Kidney epithelial cell (primary cell): Measurements from ENCODE around the gene SORBS1. TPM values are rescaled to one million over a fixed set of nuclear protein-coding genes. Genes with fewer than 3 reads are reported as not detected.

Source experiments
- DNase-seq: peaks from one replicate; pipeline ENCODE4 v3.0.0-alpha.2; 2010; ENCODE audit warnings: low read depth
- H3K27me3 ChIP-seq: 2 replicates; pipeline ENCODE4 v1.6.0; 2011; ENCODE audit warnings: low read length; ENCODE audit not compliant: control insufficient read depth, insufficient read depth
- H3K36me3 ChIP-seq: 2 replicates; pipeline ENCODE4 v1.5.1; 2011; ENCODE audit warnings: low read length; ENCODE audit not compliant: control insufficient read depth, insufficient read depth
- H3K4me3 ChIP-seq: 2 replicates; pipeline ENCODE4 v1.5.1; 2011; ENCODE audit warnings: low read depth, mild to moderate bottlenecking, control low read depth, low read length
- total RNA-seq: library from RNA; depleted of rRNA; stranded (reverse); fragments of >200 nt; gene quantifications from 2 replicates; pipeline ENCODE4 v1.2.3, GENCODE V29; 2015
- TF ChIP-seq, protein P1 (sequence below): IDR thresholded peaks from 2 replicates; pipeline ENCODE4 v1.5.1; 2011; ENCODE audit warnings: mild to moderate bottlenecking, moderate library complexity, low read length, control low read depth, inconsistent platforms; ENCODE audit not compliant: insufficient read depth, poor library complexity, severe bottlenecking

The SORBS1 gene
- total RNA-seq, 1 donor from 2014 or later, result 4.9 TPM

DNA sequence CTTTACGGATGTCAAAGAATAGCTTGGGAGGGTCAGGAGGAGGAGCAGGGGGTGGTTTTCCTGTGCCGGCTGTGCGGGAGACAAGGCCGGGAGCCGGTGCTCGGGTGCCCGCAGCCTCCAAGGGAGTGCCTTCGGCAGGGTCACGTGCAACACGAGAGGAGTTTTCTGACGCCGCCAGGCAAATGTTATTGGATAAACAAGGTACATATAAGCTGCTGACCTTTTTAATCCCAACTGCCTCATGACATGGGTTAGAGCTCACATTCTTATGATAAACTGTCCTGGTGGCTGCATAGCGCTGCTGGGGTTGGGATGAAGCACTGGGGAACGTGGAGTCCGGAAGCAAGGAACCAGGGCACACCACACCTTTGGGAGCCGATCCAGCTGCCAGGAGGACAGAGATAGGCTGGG, 145.5 kb downstream of the SORBS1 start:
- TF ChIP-seq, protein P1, sequence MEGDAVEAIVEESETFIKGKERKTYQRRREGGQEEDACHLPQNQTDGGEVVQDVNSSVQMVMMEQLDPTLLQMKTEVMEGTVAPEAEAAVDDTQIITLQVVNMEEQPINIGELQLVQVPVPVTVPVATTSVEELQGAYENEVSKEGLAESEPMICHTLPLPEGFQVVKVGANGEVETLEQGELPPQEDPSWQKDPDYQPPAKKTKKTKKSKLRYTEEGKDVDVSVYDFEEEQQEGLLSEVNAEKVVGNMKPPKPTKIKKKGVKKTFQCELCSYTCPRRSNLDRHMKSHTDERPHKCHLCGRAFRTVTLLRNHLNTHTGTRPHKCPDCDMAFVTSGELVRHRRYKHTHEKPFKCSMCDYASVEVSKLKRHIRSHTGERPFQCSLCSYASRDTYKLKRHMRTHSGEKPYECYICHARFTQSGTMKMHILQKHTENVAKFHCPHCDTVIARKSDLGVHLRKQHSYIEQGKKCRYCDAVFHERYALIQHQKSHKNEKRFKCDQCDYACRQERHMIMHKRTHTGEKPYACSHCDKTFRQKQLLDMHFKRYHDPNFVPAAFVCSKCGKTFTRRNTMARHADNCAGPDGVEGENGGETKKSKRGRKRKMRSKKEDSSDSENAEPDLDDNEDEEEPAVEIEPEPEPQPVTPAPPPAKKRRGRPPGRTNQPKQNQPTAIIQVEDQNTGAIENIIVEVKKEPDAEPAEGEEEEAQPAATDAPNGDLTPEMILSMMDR, result no peak
- DNase-seq, result no peak
- Histone ChIP-seq H3K4me3 (no peak overlapping the region), H3K27me3 (no peaks in the 10 kb centered on the region), H3K36me3 (peaks cover 2% of the 10 kb centered on the region)

DNA sequence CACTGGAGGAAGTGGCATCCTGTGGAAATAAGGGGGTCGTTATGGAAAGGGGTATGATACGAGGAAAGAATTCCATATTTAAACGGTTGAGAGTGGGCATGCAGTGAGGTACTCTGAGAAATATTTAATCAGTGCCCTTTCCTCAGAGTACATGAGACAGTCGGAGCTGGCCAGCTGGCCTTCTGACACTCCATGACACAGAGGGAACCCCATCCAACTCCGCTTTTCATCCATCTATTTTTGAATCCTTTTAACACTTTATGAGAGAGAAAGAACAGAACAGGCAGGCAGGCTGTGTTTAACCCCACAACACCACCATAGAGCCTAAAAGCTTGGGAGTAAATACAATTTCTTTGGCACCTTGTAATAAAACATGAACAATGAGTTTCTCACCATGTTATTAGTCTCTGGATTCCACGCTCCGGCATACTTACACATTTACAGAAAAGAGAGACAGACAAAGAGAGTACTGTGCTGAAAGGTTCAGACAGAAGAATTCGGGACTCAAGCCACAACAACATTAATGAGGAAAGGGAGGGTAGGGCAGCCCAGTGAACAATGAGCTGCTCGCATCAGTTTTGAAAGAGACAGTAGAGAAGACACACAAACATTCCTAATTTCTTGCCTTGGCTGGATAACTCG, 146.2 kb downstream of the SORBS1 start:
- Histone ChIP-seq H3K4me3 (no peak overlapping the region), H3K27me3 (no peaks in the 10 kb centered on the region), H3K36me3 (peaks cover 2% of the 10 kb centered on the region)
- no peak for DNase-seq
- TF ChIP-seq, protein P1, result no peak

DNA sequence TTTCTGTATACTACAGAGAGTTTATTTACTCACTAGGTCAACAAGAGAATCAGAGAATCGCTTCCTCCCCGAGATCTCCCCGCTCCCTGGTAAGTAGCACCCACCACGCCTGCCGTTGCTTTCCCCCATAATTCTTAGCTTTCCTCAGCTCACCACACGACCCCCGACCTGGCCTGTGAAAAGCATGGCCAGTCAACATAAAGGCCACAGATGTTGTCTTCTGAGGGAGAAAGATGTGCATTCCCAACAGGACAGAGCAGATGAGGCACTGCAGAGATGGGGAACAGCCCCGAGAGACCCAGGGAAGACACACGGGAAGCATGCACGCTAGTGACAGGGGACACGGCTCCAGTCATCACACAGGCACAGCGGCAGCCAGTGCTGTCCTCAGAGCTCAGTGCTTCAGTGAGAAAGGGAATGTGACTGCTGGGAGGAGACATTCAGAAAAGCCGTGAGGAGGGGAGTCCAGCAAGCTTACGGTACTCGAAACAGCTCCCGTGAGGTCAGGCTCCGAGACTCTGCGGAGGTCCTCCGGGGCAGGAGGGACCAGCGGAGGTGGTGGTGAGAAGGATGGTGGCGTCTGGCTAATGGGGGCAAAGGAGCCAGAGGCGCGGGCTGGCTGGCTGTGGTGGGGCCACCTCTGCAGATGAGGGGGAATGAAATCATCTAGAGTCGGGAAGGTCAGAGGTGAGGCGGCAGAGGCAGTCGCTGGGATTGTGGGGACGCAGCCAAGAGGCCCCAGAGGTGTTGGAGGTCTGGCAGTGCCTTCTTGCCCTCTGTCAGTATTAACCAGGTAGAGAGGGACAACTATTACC, 146.9 kb downstream of the SORBS1 start:
- H3K27me3 ChIP-seq, result no peaks in the 10 kb centered on the region
- TF ChIP-seq, protein P1, result no peak
- peaks cover 2% of the 10 kb centered on the region for H3K36me3 ChIP-seq
- no peak for DNase-seq
- H3K4me3 ChIP-seq, result no peak overlapping the region

DNA sequence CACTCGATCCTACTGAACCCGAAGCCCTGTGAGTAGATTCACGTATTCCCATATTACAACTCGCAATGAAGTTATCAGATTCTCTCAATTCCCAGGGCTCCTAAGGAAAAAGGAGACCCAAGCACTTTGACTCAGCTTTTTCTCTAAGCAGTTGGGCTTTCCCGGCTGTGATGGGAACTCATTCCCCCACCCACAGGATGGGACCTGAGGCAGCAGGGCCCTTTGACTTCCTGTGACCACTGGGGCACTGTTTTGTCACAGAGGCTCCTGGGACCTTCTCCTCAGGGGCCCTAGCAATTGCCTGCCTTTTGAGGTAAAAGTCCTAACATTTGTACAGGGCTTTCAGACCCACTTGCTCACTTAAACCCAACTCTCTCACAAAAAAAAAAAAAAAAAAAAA, 147.6 kb downstream of the SORBS1 start:
- H3K4me3 ChIP-seq, result no peak overlapping the region
- H3K27me3 ChIP-seq, result no peaks in the 10 kb centered on the region
- no peak for DNase-seq
- TF ChIP-seq, protein P1, result no peak
- peaks cover 2% of the 10 kb centered on the region for H3K36me3 ChIP-seq

DNA sequence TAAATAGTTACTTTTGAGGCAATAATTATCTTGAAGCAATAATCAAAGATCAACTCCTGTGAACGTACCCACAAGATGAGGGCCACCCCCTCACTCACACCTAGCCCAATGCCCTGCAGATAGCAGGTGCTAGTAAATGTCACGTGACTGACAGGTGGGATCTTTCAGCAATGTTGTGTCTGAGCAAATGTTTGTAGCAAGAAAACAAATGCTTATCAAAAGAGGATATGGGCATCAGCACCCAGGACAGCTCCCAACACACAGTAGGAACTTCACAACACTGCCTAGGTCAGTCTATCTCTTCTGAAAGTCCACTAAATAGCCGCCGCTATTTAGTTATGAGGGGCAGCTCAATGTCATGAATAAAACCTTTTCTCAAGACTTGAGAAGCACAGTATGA, 149.5 kb downstream of the SORBS1 start:
- TF ChIP-seq, protein P1, result no peak
- Histone ChIP-seq H3K4me3 (no peak overlapping the region), H3K27me3 (no peaks in the 10 kb centered on the region), H3K36me3 (peaks cover 2% of the 10 kb centered on the region)
- DNase-seq, result no peak
